Activated CD8-positive, alpha-beta memory T cell treated with anti-CD3 and anti-CD28 coated beads, Interleukin-2, amount 50 U/mL, for 24 hours (primary cell): ENCODE measurements around the gene NKG7.

Source experiments
- DNase-seq: peaks from one replicate; pipeline ENCODE4 v3.0.0-alpha.2; 2020; ENCODE audit errors: extremely low read depth

The NKG7 gene

GRCh38 chr19:51337861-51338562, 34.4 kb downstream of the NKG7 start:
- DNase-seq, result no peak

GRCh38 chr19:51337141-51337860, 35.2 kb downstream of the NKG7 start:
- no peak for DNase-seq

- no peak for DNase-seq
These were observed 38.5 kb downstream of the NKG7 start for GRCh38 chr19:51333836-51334460.

GRCh38 chr19:51331716-51332115, 40.7 kb downstream of the NKG7 start:
- DNase-seq, result no peak

GRCh38 chr19:51331193-51331592, 41.3 kb downstream of the NKG7 start:
- no peak for DNase-seq

- DNase-seq, result no peak
These were observed 42.1 kb downstream of the NKG7 start for GRCh38 chr19:51330366-51330765.

- no peak for DNase-seq
These were observed 43.0 kb downstream of the NKG7 start for GRCh38 chr19:51329411-51329810.

- DNase-seq, result no peak
These were observed 45.1 kb downstream of the NKG7 start for GRCh38 chr19:51327066-51328001.

- DNase-seq, result no peak
These were observed 46.0 kb downstream of the NKG7 start for GRCh38 chr19:51326216-51327065.

GRCh38 chr19:51325161-51325976, 47.1 kb downstream of the NKG7 start:
- DNase-seq, result no peak

GRCh38 chr19:51324167-51324481, 48.3 kb downstream of the NKG7 start:
- DNase-seq, result no peak

GRCh38 chr19:51323481-51324166, 48.8 kb downstream of the NKG7 start:
- no peak for DNase-seq

- no peak for DNase-seq
These were observed 50.7 kb downstream of the NKG7 start for GRCh38 chr19:51321799-51322198.
